Retina (tissue), 1 donor: Measurements from ENCODE around the gene TBC1D3G.
"Not testable (repeated sequence)": the region's sequence is repeated elsewhere in the genome, so short reads cannot be mapped to it uniquely, and the experiment has no call there.

Source experiments
- DNase-seq: peaks from one replicate; pipeline ENCODE4 v3.0.0-alpha.2; 2016

TBC1D3G gene

DNA sequence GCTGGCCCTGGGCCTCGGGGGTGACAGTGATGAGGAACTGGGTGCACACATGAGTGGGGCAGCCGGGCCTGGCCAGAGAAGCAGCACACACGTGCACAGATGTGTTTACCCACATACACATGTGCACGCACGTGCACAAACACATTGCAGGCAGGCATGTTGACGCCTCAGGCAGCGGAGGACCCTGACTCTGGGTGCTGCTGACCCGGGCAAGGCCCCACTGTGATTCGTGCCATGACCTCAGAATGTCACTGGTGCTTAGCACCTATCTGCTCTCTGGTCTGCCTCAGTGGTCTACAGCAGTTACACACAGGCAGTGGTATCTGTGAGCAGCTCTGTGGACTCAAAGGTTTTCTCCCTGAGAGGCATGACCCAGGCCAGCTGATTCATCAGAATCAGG is at the start of gene TBC1D3G:
Gene TBC1D3G (plus strand): TSS at position 301 of the 400 bp plus-strand sequence. CDS start 1,528 bp downstream, outside the sequence.
- DNase-seq = not testable (repeated sequence)

- not testable (repeated sequence) for DNase-seq
Measured at GRCh38 chr17:36283256-36283655, 40.4 kb upstream of the TBC1D3G start.

DNA sequence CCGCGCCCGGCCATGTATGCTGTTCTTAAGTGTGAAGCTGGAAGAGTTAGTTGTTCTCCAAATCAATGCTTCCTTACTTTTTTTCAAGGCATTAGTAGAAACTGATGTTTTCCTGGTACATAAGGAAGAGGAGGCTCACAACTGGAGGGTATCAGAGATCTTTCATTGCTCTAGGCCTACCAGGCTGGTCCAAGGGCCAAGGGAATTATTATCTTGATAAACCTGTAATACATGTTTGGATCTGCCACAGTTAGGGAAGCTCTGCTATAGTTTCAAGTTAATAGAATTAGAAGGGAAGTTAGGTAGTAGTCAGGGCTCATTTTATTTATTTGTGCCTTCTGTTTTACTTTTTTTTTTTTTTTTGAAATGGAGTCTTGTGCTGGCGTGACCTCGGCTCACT is 39.5 kb upstream of the TBC1D3G start:
- DNase-seq = not testable (repeated sequence)

- DNase-seq = not testable (repeated sequence)
Measured at GRCh38 chr17:36289965-36290612, 33.6 kb upstream of the TBC1D3G start.

DNA sequence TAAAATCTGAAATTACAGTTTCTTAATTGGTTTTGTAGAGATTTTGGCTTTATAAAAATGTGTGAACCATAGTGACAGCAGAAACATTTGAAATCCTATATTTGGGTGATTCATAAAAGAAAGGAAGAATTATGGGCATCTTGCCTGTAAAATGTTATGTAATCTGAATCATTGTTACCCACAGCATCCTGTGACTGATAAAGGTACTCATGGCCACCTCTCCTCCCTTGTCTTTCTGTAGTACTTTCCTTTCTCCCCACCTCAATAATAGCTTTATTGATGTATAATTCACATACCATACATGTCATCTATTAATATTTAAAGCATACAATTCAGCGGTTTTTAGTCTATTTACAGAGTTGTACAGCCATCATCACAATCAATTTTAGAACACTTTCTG is 28.5 kb upstream of the TBC1D3G start:
- DNase-seq = not testable (repeated sequence)

DNA sequence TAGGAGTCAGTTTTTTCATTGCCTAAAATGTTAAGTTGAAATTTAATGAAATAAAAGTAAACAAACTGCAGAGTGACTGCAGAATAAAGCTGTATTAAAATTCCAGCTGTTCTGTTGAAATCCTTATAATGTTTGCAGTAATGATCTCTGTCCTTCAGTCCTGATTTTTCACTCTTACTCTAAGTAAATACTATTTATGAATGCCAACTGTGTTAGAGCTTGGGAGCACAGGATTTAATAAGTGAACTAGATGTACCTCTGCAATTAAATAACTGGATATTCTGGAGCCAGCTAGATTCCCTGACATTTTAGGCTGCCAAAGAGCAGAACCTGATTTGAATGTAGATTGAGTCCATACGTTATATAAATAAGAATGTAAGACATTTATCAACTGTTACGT is 7.9 kb upstream of the TBC1D3G start:
- not testable (repeated sequence) for DNase-seq

DNA sequence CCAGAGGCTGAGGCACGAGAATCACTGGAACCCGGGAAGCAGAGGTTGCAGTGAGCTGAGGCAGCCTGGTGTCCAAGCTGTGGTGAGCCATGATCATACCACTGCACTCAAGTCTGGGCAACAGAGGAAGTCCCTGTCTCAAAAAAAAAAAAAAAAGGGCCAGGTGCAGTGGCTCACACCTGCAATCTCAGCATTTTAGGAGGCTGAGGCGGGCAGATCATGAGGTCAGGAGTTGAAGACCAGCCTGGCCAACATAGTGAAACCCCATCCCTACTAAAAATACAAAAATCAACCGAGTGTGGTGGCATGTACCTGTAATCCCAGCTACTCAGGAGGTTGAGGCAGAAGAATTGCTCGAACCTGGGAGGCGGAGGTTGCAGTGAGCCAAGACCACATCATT is 38.8 kb downstream of the TBC1D3G start:
- not testable (repeated sequence) for DNase-seq

DNA sequence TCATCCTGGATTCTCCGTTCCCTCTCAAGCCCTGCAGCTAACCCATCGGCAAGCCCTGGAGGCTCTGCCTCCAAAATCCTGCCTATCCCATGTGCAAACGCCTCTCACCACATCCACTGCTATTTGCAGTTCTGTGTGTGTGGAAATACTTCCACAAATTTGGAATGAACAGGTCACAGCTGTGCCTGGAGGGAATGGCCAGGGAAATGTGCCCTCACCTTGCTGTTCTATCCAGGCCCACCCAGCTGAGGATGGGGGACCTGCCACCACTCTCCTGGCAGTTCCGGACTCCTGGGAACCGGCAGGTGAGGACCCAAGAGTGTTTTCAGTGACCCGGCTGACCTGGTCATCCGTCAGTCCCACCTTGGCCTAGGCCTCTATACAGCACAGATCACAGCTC is 52.3 kb downstream of the TBC1D3G start:
- not testable (repeated sequence) for DNase-seq
